Renal cortex interstitium (tissue), 3 donors: ENCODE results near the gene WASHC4. TPM values are rescaled to one million over a fixed set of nuclear protein-coding genes. Genes with fewer than 3 reads are reported as not detected.

Experiments used
- polyA plus RNA-seq, 3 donors: library from polyadenylated mRNA; unstranded; fragments of 120-200 nt; gene quantifications; one replicate each; pipeline ENCODE4 v1.2.1, GENCODE V29; 2013; ENCODE audit not compliant: insufficient read length in 3 of 3

Gene WASHC4
- polyA plus RNA-seq, 3 donors: 46.8 to 71.0 (median 63.0) TPM

Other genes starting within 250 kb of the WASHC4 start
- gene SLC41A2, start 149.4 kb upstream of the WASHC4 start, polyA plus RNA-seq: 1 to 10 TPM; 4.3 to 5.2 (median 4.5) TPM
- 10 to 100 TPM; 11.0 to 16.2 (median 12.1) TPM for gene NOPCHAP1, start 121.4 kb upstream of the WASHC4 start, polyA plus RNA-seq
- 1 to 10 TPM in 1 of 3 donors, under 1 TPM in 2; 0.53 to 1.5 (median 0.78) TPM for gene ALDH1L2, start 23.3 kb upstream of the WASHC4 start, polyA plus RNA-seq
- gene APPL2, start 128.4 kb downstream of the WASHC4 start, polyA plus RNA-seq: 100 to 1,000 TPM in 1 of 3 donors, 10 to 100 TPM in 2; 75.9 to 101 (median 87.0) TPM
- gene C12orf75, start 223.0 kb downstream of the WASHC4 start, polyA plus RNA-seq: 10 to 100 TPM; 60.8 to 89.2 (median 71.7) TPM